Left kidney (tissue), 2 donors: ENCODE measurements around the gene AMIGO3. TPM values are rescaled to one million over a fixed set of nuclear protein-coding genes. Genes with fewer than 3 reads are reported as not detected.
"Not testable (repeated sequence)": the region's sequence is repeated elsewhere in the genome, so short reads cannot be mapped to it uniquely, and the experiment has no call there.

ENCODE experiments used
- DNase-seq: peaks from one replicate; pipeline ENCODE4 v3.0.0-alpha.2; 2013
- polyA plus RNA-seq: library from polyadenylated mRNA; unstranded; fragments of 120-200 nt; gene quantifications from one replicate; pipeline ENCODE4 v1.2.1, GENCODE V29; 2013; ENCODE audit not compliant: insufficient read length

AMIGO3 gene
- polyA plus RNA-seq, 1 donor: 2.6 TPM

DNA sequence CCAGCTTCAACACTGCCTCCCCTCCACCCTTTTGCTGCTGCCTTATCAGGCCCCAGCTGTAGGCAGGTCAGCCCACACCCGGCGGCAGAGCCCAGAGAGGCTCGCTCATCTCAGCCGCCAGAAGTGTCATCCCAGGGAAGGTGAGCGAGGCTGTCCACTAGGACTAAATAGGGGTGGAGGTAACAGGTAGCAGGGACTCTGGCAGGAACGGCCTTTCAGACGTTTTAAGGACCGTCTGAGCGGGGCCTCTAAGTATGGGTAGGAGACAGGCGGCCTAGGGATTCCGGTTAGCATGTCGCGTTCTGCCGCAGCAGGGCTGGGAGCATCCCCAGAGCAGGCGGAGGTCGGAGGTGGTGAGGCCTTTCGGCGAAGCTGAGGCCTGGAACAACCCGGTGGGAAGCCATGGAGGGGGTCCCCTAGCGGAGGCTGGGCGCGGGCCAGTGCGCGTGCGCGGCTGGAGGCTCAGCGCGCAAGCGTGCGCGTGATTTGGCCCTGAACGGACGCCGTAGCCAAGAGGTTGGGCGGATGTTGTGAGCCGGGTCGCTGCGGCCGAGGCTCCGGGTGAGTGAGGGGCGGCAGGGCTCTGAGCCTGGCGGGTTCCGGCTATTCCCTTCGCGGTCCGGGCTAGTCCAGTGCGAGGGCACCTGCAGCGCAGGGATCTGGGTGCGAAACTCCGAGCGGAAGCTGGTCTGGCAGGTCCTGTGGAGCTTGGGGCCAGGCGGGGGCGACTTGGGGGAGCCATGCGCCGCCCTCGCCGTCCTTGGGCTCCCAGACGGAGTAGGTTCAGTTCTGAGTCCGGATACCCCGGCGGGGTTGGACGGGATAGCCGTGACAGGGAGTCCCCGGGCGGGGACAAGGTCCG lies 30.2 kb downstream of the AMIGO3 start, which contains the start of the genes MST1 and RNF123:
MST1 (minus strand) TSS at position 429 of the 862 bp plus-strand sequence. CDS start 783 bp downstream, outside the sequence.
RNF123 (plus strand) TSS at position 512 of the 862 bp plus-strand sequence. CDS start 1,609 bp downstream, outside the sequence.
- peak; percentile 93 for DNase-seq

DNA sequence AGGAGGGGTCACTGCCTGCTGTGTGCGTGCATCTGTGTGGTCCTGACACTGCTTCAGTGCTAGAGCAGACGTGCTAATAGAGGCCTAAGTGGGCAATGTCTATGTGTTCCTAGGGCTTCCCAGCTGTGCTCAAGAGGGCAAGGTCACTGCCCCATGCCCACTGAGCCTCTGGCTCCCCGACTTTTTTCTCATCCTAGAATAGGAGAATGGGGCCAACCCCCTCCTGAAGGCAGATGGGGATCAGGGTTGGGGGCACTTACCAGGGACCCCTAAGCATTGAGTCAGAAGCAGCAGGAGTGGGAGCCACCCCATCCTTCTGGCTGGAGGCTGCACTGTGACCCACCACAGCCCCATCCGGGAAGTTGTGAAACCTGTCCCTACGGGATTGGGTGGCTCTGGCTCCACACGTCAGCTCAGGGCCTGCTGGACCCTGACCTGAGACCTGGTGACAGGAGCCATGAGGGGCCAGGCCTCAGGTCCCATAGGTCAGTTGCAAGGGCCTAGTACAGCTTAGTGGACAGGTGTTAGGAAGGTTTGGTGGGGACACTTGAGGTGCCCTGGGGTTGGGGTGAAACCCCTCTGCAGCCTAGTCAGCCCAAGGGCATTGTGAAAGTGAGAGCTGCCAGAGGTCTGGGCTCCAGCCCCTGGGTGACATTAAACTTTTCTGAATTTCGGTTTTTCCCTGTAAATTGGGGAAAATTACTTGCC lies 31.0 kb downstream of the AMIGO3 start:
- not testable (repeated sequence) for DNase-seq

DNA sequence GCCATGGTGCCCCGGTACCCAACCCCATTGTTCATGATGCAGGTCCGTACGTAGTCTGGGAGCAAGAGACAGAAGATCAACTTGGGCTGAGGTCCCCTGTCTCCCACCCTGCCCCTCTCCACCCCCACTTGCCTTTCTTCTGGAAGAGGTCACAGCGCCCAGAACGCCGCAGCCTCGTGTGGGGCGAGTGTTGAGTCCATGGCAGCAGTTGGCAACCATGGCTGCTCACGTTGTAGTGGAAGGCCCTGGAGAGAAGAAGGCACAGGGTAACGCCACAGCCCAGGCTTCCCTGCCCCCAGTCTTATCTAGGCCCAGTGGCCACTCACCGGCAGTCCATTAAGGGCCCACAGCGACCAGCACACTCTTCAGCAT lies 32.1 kb downstream of the AMIGO3 start:
- DNase-seq: not testable (repeated sequence)

DNA sequence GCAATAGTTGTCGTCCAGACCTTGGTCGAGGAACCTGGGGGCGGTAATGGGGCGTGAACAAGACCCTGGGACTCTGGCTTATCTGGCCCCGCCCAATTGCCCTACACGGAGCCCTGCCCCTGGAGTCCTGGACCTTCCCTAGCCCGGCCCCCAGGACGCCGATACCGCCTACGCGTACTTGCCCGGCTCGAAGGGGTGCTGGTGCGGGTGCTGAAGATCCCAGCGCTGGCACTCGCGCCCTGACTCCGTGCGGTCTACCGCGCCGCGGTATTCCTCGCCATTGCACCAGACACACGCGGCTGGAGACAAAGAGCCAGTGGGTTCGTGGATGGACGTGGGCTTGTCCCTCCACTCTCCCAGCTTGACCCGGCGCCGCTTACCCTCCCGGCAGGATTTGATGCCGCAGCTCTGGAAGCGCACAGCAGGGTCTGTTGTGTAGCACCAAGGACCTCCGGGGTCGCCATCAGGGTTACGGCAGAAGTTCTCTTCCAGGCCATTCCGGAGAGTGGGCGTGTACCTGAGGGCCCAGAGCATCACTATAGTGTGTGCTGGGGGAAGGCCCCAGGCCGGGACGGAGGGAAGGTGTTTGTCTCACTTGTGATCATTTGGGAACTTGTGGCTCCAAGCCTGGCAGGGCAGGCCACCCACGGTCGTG lies 32.6 kb downstream of the AMIGO3 start:
- peak; percentile 74 for DNase-seq

DNA sequence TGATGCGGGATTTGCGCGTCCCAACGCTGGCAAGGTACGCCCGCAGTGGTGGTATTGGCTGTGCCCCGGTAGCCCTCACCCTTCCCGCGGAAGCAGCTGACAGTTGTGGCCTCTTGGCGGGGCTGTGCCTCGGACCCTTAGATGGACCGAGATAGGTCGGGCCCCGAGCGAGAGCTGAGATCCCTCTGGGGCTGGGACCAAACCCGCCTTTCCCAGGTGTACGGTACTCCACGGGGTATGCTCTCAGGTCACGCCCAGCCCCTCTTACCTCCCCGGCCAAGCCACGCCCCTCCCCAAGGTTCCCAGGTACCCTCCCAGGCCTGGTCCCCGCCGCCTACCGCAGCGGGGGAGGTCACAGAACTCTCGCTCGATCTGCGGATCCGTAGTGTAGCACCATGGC lies 33.1 kb downstream of the AMIGO3 start:
- DNase-seq: peak; percentile 38

DNA sequence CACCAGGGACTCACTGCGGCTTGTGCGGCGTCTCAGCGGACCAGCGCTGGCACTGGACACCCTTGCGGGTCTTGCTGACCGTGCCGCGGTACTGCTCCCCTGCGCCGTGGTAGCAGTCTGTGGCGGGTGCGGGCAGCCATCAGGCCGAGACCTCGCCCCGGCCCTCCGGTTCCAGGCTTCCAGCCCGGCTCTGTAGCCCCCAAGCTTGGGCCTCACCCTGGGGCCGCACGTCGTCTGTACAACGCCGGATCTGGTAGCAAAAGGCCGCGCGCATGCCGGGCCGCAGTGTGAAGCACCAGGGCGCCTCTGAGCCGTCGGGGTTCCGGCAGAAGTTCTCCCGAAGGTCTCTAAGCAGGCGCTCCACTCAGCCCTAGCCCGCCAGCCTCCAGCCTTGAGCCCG lies 33.6 kb downstream of the AMIGO3 start:
- not testable (repeated sequence) for DNase-seq

DNA sequence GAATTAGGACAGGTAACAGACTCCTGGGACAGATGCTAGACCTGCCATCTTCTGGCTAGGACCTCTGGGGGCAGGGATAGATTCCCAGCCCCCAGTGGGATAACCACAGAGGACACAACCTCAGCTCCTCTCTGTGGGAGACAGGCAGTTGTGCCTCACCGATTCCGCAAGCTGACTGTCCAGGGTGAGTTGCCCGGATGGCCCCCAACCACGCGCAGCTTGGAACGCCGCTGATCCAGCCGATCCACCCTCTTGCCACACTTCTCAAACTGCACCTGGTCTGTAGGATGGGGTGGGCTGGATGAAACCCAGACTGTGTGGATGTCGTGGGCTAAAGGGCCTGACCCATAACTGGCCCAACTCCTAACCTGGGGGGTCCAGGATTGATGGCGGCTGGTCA lies 34.4 kb downstream of the AMIGO3 start:
- not testable (repeated sequence) for DNase-seq

DNA sequence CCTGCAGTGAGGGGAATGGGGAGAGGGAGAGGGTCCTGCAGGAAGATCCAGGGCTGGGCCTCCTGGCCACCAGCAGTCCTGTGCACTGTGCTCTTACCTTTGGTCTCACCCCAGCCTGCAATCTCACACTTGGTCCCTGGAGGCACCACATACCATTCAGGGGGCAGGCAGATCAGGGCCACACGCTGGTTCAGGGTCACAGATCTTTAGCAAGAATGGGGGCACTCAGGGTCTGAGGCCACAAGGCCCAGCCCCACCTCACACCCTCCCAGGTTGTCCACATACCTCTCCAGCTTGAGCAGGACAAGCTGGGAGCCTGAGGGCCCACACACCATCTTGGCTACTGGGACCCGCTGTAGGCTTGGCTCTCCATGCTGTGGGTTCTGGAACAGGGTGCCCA lies 35.0 kb downstream of the AMIGO3 start:
- not testable (repeated sequence) for DNase-seq

DNA sequence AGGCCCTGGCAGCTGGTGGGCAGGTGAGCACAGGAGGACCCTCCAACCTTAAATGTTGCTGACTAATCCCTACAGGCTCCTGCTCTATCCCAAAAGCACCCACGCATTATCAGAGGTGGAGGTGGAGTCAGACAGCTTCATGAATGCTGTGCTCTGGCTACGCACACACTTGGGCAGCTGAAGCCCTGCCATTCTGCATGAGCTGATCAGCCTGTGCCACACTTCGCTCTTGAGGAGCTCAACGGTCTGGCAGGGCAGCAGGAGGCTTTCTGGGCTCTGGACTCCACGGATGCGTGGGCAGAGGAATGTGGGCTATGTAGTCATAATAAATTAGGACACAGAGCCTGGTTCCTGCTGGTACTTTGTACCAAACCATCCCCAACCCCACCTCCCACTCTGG lies 36.3 kb downstream of the AMIGO3 start:
- no peak for DNase-seq

DNA sequence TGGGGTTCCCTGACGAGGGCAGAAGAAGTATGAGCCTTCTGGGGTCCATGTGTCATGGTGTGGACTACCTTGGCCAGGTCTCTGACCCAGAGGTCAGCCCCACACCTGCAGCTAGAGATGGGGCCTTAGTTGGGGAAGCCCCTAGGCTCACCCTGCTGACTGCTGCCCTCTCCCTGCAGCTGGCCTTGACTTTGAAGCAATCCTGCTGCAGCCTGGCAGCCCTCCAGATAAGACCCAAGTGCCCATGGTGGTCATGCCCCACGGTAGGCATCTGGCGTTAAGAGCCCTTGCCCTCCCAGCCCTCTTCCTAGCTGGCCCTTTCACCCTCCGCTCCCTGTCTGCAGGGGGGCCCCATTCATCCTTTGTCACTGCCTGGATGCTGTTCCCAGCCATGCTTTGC lies 37.9 kb downstream of the AMIGO3 start:
- DNase-seq: no peak

DNA sequence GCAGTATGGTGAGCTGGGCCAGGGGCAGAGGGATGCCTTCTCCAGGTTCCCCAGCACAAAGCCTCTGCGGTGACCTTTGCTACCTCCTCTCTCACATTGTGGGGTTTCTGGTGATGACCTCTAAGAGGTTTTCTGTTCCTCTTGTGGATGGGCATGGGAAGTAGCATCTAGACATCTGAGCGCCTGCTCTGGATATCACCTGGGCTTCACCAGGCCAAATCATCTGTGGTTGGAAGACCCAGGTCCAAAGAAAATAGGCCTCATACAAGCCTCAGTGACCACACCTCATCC lies 38.3 kb downstream of the AMIGO3 start:
- DNase-seq: no peak

DNA sequence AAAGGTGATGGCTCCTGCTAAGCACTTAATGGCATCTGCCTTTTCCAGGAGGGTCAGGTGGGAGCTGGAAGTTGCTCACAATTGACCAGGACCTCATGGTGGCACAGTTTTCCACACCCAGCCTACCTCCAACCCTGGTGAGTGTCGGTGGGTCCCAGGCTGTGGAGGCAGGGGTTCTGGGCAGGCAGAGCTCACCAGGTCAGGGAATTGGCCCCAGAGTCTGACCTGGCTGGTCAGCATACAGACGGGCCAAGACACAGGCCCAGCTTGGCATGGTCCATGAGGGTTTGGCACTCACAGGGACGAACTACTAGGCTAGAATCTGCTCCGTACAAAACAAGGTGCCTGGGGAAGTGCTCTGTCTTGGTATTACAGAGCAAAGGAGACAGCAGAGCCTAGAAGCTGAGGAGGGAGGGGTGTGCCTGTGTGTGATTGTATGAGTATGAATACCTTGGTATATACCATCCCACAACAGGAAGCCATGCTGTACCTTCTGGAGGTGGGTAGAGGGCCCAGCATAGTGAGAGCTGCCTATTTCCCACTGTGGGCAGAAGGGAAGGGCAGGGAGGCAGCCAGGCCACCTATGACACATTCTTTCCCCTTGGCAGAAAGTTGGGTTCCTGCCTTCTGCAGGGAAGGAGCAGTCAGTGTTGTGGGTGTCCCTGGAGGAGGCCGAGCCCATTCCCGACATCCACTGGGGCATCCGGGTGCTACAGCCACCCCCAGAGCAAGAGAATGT lies 38.8 kb downstream of the AMIGO3 start:
- no peak for DNase-seq

DNA sequence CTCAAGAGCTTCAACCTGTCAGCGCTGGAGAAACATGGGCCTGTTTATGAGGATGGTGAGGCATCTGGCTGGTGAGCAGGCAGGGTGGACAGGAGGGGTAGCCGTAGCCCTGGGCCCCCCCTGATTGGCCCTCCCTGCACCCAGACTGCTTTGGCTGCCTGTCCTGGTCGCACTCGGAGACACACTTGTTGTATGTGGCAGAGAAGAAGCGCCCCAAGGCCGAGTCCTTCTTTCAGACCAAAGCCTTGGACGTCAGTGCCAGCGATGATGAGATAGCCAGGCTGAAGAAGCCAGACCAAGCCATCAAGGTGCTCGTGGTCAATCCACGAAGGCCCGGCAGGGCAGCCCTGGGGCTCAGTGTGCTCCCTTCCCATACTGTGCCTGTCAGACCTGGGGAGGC lies 43.6 kb downstream of the AMIGO3 start:
- DNase-seq: no peak

DNA sequence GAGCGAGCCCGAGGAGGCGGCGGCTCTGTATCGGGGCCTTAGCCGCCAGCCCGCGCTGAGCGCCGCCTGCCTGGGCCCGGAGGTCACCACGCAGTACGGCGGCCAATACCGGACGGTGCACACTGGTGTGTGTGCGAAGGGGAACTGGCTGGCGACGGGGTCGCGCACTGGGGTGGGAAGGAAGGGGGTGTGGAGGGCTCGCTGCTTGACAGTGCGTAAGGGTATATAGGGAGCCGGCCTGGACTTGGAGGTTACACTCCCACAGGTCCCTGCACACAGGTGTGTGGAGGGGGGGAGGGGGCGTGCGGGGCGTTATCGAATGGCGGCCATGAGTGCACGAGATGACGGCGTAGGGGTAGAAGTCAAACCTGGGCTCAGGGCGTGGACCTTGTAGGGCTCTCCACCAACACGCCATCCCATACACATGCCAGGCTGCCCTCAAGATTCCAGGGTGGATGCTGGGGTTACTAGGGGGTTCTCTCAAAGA lies 44.9 kb downstream of the AMIGO3 start:
- no peak for DNase-seq

DNA sequence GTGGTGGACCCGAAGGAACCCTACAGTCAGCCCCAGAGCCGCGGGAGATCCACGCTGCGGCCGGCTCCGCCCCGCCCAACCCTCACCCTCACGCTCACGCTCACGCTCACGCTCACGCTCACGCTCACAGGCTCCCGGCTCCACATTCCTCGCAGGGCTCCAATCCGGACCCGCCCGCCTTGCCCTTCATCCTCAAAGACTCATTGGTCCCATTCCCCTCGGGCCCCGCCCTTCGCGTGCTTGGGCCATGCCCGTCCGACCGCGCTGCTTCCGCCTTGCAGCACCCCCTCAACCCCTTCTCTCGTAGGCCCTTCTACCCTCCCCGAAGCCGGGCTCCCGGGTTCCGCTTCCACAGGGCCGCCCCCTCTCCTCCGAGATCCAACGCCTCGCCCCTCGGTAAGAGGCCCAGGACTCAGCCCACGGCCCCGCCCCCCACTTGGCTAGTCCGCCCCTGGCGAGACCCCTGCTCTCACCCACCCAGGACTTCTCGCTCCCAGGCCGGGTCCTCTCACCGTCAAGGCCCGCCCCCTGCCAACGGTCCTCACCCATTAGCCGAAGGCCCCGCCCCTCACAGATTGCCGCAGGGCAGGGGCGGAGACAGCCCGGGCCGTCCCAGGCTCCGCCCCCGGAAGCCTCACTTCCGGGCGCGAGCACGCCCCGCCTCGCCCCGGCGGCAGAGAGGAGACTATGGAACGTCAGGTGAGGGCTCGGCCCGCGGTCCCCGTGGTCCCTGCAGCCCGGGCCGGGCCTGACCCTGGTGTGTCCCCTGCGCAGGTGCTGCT lies 45.6 kb downstream of the AMIGO3 start, which contains the start of gene APEH:
APEH (plus strand) TSS at position 637 of the 782 bp plus-strand sequence; CDS start at position 688, 51 bp downstream.
- peak; percentile 94 for DNase-seq

DNA sequence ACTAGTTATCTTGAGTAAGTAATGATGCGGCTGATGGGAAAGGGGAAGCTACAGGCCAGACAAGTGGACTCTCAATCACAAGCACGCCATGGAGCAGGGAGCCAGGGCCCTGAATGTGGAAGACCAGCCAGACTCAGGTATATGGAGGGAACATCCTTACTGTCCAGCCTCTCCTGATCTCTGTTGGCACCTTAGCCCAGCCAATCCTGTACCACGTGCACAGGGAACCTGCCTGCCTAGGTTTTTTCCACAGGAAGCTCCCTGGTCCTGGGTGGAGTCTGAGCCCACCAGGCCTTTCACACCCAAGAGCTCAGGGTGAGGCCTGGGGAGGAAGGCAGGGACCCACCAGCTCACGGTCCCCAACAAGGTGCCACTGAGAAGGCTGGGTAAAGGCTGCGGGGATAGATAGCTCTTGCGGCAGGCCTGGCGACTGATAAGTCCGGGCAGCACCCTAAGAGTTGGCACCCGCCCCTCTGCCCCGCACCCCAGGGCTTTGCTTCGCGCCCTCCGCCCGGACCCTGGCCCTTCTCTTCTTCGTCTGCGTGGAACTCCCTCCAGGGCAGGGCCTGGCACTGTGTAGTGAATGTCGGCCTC lies 46.3 kb downstream of the AMIGO3 start:
- DNase-seq: no peak

DNA sequence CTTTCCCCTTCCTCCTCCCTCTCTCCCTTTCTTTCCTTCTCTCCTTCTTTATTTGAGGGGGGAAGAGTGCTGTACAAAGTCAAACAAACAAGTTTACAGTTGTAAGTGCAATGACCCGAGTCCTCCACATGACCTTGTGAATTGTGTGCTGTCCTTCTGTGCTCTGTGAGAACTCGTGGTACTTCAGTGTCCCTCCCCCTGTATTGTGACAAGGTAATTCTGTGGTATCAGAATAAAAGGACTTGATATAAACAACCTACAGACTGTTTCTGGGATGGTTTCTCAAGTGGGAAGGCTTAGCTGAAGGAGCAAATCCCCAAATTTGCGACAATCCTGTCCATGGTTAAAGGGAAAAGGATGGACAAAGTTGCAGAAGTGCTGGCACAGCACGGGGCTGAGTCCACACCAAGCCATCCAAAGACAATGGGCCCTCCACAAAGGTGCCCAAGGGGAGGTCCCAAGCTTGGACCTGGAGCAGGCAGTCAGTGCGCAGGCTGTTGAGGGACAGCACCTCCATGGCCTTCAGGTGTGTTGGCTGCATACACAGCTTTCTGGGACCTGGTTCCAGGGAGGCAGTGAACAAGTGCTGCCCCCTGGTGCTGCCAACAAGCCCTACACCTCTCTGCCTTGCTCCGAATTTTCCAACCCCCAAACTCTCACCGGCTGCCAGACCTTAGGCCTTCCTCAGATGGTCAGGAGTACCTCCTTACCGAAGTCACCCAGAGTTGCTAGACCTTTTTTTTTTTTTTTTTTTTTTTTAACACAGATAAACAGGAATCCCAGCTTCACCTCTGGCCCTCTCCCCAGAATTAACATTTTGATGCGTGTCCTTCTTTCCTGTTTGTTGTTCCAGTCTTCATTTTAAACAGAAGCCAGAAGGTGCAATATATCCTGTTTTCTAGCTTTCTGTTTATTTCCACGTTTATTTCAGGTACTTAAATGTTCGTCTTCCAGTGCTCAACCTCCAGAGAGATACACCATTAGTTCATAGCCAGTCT lies 47.9 kb downstream of the AMIGO3 start:
- peak; percentile 70 for DNase-seq

DNA sequence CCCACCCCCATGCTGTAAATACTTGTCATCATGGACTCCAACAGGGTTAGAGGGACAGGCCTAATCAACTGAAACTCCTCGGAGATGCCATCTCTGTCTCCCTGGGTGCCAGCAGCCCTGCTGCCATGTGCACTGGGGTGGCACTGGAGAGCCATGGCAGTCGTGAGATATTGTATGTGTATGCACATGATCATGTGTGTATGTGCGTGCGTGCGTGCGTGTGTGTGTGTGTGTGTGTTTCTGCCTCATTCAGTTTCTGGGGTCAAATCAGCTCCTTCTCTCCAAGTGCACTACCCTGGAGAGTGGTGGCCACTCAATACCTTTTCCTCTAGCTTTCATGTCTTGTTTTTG lies 48.6 kb downstream of the AMIGO3 start:
- no peak for DNase-seq

DNA sequence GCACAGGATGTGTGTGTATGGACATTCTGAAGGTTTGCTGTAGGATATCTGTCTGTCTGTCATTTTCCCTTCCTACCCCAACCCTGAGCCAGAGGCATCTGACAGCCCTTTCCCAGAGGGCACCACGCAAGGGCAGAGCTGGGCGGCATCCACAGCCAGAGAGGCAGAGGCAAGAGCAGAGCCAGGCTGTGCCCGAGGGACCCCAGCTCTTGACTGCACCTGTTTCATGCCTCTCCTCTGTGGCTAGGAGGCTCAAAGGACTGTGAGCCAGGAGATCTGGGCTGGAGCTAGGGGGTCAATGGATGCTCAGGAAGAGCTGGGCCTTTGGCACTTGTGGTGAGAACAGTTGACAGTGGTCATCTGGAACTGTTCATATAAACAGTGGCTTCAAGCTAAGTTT lies 50.1 kb downstream of the AMIGO3 start:
- DNase-seq: no peak
